D341Med (cell line): ENCODE results near the gene BTBD1.
A peak's percentile ranks its signal among the peaks of the same experiment; 100 is the strongest.
"Not testable (repeated sequence)": the region's sequence is repeated elsewhere in the genome, so short reads cannot be mapped to it uniquely, and the experiment has no call there.

ENCODE experiments used
- DNase-seq: peaks from one replicate; pipeline ENCODE4 v3.0.0; 2012; ENCODE audit warnings: low spot score

Gene BTBD1

DNA sequence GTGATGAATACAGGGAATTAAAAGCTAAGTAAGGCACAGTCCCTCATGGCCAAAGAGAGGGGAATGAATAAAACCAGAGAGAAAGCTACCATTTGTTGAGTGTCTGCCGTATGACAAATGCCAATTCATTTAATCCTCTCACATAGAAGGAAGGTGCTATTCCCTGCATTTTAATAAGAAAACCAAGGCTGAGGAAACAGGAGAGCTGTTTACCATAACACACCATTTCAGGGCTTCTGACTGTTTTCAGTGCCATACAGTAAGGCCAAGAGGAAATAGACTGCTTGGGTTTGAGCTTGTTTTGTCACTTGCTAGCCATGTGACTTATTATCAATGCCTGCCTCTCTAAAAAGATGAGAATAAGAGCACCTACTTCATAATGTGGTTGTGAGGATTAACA lies 10.1 kb downstream of the BTBD1 start:
- no peak for DNase-seq

DNA sequence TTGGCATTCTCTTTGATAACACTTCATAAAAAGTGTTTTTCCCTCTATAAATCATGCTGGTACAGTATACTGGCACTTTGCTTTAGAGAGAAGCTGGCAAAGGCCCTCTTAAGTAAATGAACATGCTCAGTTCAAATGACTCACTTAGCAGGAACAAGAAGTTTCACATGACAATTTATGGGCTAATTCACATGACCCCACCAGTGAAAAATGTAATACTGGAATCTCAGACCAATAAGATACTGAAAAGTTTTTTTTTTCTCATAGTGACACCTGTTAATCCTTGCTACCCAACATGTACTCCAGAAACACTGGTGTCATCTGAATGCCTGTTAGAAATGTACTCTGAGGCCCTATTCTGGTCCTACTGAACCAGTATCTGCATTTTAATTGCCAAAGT lies 13.9 kb downstream of the BTBD1 start:
- DNase-seq, result no peak

DNA sequence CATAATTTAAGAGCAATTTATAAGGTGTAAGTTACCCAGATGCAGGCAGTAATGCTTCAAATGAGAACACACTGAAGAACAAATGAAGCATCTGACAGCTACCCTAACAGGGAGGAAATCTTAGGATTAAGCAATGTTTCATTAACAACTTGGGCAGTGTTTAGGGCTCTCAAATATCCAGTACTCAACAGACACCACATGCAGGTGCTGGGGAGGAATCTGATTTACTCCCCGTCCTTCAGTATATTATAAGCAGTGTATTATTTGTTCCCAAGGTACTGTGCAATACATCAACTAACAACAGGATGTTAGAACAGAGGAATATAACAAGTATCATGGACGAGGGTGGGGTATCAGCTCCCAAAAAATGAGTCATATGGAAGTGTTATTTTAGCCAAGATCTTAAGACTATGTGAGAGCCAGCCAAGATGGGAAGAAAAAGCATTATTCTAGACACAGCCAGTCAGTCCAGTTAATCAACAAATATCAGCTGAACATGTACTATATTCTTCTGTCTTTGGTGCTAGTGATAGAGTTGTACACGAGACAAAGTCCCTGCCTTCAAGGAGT lies 20.4 kb downstream of the BTBD1 start:
- no peak for DNase-seq

DNA sequence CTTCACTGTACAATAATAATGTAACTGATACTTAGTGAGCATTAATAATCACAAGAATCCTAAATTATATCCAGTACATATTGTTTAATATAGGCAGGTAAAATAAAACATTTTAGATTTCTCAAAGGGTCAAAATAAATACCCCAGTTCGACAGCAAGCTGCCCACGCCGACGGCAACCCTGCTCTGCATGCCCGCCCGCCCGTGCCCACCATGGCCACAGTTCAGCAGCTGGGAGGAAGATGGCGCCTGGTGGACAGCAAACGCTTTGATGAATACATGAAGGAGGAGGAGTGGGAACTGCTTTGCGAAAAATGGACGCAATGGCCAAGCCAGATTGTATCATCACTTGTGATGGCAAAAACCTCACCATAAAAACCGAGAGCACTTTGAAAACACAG lies 22.9 kb downstream of the BTBD1 start:
- DNase-seq, result no peak

DNA sequence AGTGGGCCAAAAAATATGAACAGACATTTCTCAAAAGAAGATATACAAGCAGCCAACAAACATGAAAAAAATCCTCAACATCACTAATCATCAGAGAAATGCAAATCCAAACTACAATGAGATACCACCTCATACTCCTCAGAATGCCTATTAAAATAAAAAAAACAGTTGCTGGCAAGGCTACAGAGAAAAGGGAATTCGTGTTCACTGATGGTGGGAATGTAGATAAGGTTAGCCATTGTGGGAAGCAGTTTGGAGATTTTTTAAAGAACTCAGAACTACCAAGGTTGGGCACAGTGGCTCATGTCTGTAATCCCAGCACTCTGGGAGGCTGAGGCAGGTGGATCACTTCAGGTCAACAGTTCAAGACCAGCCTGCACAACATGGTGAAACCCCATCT lies 27.8 kb downstream of the BTBD1 start:
- no peak for DNase-seq

DNA sequence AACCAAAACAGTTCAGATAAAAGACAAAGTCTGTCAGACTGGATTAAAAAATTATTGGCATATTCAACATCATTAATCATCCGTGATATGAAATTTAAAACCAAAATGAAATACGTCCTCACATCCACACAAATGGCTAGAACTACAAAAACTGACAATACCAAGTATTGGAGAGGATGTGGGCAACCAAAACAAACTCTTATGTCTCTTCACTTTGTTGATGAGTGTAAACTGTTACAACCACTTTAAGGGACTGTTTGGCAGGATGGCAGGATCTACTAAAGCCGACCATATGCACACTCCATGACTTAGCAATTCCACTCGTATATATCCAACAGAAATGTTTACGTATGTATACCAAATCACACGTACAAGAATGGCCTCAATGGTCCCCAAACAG lies 30.8 kb downstream of the BTBD1 start:
- DNase-seq, result no peak

DNA sequence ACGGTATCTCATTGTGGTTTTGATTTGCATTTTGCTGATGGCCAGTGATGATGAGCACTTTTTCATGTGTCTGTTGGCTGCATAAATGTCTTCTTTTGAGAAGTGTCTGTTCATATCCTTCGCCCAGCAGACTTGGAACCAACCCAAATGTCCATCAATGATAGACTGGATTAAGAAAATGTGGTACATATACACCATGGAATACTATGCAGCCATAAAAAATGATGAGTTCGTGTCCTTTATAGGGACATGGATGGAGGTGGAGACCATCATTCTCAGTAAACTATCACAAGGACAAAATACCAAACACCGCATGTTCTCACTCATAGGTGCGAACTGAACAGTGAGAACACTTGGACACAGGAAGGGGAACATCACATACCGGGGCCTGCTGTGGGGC lies 35.8 kb downstream of the BTBD1 start:
- not testable (repeated sequence) for DNase-seq

DNA sequence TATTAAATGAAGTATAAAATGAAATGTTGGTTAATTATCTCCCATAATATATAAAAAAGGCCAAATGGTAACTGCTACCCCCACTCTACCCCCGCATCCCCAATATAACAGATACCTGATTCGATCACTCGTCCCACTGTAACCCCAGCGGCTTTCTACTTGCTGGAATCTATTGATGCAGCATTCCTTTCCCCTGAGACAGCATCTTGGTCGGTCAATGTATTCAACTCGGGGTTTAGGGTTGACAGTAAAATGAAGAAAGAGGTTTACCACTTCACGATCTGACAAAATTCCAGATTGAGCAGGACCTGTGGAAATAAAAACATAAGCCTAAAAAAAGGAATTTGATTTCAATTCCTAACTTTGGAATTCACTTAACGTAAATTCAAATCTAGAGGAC lies 37.0 kb downstream of the BTBD1 start:
- DNase-seq, result no peak

DNA sequence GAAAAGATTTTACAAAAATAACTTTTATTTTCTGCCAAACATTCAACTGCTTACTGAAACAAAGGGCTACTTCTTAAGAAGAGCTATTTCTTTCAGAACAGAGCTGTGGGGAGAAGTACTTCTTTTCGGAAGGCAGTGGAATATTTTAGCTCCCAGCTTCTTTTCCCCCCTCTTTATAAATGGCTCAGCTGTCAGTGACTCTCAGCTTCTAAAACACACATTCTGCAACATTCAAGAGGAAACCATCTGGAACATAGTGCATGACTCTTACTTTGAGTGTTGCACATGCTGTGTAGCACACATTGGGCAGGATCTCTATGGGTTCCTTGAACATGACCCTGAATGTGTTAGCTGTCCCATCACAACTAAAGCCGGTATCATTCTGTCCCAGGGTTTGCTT lies 48.6 kb downstream of the BTBD1 start:
- DNase-seq, result no peak

DNA sequence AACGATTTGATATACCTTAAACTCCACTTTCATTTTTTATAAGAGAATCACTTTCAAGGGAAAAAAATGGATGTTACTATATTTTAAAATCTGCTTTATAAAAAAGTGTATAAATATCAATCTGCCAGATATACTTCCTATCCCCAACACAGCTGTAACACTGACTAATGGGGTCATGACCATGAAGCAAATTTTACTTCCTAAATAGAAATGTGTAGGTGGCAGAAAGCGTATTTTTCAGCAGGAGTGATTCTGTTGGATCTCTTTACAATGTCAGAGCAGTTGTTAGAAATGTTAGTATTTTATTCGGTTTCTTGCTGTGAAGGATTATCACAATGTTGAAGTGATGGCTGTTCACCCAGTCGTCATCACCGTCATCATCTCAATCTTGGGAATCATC lies 50.1 kb downstream of the BTBD1 start:
- DNase-seq, result no peak

DNA sequence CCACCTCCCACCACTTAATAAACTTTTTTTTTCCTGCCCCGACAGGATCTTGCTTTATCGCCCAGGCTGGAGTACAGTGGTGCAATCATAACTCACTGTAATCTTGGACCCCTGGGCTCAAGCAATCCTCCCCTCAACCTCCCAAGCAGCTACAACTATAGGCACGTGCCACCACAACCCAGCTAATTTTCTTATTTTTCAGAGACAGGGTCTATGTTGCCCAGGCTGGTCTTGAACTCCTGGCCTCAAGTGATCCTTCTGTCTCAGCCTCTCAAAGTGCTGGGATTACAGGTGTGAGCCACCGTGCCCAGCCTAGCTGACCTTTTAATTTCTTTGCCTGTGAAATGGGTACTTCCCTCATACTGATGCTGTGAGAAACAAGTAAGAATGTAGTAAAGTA lies 51.7 kb downstream of the BTBD1 start:
- no peak for DNase-seq

DNA sequence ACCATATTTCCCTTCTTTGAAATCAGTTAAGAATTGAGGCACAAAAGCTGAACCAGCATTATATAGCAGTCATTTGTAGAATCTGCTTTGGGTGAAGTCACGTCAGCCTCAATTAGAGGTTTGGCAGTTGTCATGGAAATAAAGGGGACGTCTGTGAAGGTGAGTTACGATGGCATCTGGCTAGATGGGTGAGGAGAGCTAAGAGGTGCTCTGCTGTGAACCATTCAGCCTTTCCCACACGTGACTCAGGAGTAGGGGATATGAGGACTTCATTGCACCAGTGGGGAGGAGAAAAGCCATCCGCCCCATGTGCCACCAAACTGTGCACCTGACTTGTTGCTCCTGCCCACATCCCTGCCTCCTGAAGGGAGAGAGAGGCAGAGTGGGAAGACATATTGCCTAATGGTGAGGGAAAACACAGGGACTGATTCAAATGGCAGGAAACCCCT lies 52.8 kb downstream of the BTBD1 start:
- no peak for DNase-seq

DNA sequence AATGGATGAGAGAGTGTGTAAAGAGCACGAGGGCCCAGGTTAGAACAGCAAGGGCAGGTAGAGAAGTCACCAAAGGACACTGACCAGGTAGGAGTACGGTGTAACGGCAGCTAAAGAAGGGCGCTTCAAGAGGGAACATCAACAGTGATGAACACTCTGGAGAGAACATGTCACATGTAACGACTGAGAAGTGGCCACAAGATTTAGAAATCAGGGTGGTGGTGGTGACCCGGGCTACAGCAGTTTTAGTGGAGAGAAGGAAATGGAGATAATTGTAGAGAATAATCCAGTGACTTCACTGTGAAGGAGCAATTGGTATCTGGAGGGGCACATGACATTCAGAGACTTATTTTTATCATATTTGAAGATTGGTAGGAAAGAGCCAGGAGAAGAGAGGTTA lies 54.4 kb downstream of the BTBD1 start:
- DNase-seq, result no peak

DNA sequence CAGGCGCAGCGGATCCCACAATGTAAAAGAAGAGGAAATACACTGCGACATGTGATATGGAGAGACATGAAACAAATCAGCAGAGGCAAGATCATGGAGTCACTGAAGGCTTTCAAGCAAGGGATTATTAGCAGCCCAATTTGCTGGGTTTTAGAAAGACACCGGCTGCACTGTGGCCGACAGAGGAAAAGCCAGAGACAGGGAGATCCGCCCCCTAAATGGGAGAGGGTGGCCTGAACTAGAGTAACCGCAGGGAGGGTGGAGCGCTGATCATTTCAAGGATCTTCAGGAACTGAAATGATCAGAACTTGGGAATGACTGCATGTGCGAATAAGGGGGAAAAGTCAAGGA lies 55.0 kb downstream of the BTBD1 start:
- DNase-seq, result no peak

DNA sequence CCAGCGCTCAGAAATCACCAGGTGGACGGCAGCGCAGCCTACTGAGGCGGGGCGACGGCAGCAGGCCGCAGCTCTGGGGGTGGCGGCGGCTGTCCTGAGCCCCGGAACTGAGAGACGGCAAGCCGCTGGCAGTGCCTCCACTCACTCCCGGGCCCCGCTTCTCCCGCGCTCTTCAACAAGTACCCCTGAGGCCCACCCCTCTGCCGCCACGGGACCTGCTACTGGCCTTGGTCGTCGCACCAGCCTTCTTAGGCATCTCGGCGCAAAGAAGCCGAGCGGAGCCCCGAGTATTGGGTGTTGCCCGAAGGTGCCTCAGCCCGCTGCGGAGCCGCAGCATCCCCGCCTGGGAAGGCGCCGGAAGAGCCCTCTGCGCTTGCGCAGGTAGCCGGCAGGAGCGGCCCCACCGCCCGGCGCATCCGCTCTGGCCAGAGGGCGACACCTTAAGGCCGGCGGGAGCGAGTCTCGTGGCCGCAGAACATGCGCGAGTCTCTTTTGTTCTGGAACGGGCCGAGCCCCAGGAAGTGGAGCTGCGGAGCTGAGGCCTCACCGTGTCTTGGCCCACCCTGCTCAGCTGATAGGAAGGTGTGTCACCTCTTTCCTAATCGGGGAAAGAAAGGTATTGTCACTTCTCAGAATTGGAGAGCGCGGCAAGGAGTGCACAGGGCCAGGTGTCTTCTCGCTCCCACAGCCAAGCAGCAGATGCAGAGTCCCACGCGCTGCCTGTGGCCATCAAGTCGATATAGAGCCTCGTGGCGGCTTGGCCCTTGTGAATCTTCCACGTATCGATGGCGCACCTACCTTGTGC lies 55.6 kb downstream of the BTBD1 start, which contains the start of gene C15orf40:
TSS of gene C15orf40 (minus strand) at position 369 of the 805 bp plus-strand sequence. CDS start at position 337, 32 bp downstream.
- DNase-seq, result peak; percentile 96

DNA sequence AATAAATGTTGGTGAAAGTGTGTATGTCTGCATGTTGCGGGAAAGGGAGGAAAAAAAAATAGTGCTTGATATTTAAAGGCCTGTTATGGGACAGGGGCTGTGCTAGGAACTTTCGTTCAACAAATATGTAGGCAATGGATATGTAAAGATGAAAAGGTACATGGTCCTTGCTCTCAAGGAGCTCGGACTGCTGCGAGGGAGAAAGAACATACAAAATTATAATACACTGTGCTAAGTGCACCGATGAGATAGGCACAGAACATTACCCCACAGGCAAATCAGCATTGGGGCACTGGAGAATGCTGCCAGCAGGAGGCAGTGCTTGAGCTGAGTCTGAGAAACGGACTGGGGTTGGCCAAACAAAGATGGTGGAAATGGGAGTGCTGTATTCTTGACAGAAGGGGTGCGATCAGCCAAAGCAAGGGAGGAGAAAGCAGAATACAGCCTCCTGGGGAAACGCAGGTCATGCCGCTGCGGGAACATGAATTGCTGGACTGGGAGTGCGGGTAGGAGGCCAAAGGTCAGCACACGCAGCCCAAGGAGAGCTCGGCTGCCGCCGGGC lies 56.3 kb downstream of the BTBD1 start:
- DNase-seq, result peak; percentile 83

DNA sequence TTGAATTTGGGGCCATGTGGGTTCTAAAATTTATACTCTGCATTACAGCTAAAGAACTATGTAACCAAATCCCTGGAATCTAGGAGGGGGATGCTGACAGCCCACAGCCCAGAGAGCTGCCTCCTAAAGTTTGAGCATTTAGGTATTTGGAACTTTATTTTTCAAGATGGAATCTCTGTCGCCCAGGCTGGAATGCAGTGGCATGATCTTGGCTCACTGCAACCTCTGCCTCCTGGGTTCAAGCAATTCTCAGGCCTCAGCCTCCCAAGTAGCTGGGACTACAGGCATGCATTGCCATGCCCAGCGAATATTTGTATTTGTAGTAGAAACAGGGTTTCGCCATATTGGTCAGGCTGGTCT lies 66.4 kb downstream of the BTBD1 start:
- DNase-seq, result not testable (repeated sequence)

DNA sequence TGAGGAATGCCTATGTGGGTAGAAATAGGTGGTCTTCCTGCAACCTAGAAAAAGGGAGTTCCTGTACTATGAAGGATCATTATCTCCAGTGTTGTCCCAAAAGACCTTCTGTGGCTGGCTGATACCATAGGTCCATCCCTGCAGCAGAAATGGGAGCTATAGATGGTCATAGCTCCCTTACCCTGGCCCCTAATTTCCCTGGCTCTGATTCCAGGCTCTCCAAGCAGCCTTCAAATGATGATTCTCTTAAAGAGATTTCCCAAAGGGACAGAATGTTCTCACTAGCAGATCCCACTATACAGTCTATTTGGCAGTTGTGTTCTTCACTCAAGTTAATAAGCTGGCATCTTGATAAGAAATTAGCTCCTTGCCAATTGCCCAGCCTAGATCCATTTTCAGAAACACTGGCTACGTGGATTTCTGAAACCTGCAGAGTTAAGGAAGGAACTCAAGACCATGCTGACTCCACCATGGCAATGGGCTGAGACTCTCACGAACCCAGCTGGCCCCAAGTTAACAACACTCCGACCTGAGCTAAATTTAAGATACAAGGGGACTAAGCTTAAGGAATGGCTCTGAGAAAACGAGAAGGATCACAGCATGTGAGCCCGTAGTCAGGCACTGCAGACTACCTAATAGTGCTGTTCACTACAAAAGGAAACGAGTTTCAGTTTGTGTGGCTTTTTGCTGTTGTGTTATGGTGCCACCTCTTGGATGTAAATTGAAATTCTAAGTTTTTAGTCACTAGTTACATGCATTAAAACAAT lies 67.0 kb downstream of the BTBD1 start:
- peak; percentile 58 for DNase-seq

DNA sequence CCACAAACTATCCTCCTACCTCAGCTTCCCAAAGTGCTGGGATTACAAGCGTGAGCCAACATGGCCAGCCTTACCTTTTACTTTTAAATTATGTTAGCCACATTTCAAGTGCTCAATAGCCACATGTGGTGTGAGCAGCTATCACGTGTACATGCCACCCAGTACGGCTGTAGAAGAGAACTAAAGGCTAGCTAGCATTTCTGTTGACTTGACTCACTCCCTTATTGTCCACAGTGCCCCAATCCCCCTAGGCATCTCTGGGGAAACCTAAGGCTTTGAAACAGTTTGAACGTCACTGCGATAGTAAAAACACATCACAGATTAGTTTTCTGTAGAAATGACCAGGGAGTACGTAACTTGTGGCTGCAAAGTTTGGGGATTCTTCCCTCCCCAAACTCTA lies 67.6 kb downstream of the BTBD1 start:
- DNase-seq, result no peak

DNA sequence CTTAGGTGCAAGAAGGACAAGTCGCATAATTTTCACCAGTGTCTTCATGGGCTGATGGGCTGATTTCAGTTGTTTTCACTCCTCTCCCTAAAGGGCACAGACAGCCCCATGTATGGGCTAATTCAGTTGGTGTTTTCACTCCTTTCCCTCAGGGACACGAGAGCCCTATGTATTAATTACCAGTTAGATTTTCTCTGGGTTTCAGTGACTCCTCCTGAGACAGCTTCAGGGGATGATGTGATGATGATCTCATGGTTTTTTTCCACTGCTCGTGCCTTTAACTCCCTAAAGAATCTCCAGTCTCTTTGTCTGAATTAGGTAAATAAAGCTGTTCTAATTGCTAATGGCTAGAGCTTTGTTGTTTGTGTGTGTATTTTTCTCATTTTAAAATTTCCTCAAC lies 71.1 kb downstream of the BTBD1 start:
- DNase-seq, result peak; percentile 64

DNA sequence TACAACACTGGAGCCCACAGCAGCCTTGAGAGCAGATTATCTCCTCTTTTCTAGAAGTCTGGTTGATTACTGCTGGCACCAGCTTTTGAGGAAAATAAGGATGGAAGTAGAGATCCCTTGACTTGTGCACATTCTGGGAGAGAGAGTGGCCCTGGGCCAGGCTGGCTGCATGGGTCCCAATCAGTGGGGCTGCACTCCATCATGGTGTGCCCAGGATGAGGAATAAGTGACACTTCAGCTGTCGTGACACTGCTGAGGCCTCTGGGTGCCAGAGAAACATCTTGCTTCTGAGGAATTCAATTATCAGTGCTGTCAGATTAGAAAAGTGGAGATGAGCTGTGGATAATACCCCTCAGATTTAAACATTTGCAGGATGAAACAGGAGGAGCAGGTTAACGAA lies 72.0 kb downstream of the BTBD1 start:
- DNase-seq, result peak; percentile 79

DNA sequence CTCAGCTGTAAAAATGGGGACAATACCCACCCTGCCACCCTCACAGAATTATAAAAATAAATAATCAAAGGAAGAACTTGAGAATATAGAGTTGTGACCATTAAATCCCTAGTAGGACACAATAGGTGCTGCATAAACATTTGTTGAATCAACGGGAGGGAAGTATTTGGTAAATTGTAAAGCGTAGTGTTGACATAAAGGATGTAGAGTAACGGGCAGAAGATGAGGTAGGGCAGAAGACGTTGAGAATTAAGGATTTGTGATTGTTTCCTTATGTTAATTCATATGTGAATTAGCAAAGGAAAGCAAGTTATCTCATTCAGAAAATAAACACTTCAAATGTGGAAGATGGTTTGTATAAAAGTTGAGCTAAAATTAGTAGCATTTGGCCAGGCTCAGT lies 73.9 kb downstream of the BTBD1 start:
- no peak for DNase-seq

DNA sequence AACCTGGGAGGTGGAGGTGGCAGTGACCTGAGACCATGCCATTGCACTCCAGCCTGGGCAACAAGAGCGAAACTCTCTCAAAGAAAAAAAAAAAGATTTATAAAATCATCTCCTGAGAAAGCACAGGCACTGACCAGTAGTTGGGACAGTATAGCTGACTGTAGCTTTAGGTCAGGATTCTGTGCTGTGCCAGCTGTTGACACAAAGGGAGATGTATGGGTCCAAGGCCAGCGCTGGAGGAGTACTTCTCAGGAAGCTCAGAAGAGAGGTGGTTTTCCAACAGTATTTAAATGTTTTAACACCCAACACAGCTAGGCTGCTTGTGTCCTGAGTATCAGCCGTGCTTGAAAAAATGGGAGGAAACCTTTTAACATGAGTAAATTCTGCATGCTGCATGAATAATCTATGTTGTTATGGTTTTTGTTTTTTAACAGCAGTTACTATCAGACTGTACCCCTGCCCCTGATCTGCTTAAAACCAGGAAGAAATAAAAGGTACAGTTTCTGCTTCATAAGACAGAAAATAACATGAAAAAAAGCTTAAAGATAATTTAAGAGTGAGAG lies 74.5 kb downstream of the BTBD1 start:
- no peak for DNase-seq
